PC-3 (cell line): ENCODE data around the gene CSRNP3.

Experiments used
- CTCF ChIP-seq: fragments of 300-600 bp; sonication (generic); conservative IDR thresholded peaks from 2 replicates; pipeline ENCODE4 v1.5.1; 2017; ENCODE audit warnings: antibody characterized with exemption, low read depth, mild to moderate bottlenecking, low read length
- EZH2 ChIP-seq: fragments of 300-600 bp; sonication (generic); IDR thresholded peaks from one replicate; pipeline ENCODE4 v1.6.1; 2017; ENCODE audit warnings: antibody characterized with exemption, mild to moderate bottlenecking, low read length; ENCODE audit not compliant: unreplicated experiment

- TF ChIP-seq EZH2 = no peak
- TF ChIP-seq CTCF = no peak
These were observed 5.2 kb downstream of the CSRNP3 start for GRCh38 chr2:165474619-165475276.
